Bladder microvascular endothelial cell (primary cell): Measurements from ENCODE around the gene VGLL4. TPM values are rescaled to one million over a fixed set of nuclear protein-coding genes. Genes with fewer than 3 reads are reported as not detected.

Experiments used
- total RNA-seq: library from RNA; depleted of rRNA; stranded (reverse); fragments of >200 nt; gene quantifications from 2 replicates; pipeline ENCODE4 v1.2.3, GENCODE V29; 2014

The VGLL4 gene, protein sequence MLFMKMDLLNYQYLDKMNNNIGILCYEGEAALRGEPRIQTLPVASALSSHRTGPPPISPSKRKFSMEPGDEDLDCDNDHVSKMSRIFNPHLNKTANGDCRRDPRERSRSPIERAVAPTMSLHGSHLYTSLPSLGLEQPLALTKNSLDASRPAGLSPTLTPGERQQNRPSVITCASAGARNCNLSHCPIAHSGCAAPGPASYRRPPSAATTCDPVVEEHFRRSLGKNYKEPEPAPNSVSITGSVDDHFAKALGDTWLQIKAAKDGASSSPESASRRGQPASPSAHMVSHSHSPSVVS
- total RNA-seq, result 37.1 and 77.1 TPM in 2 replicates

DNA sequence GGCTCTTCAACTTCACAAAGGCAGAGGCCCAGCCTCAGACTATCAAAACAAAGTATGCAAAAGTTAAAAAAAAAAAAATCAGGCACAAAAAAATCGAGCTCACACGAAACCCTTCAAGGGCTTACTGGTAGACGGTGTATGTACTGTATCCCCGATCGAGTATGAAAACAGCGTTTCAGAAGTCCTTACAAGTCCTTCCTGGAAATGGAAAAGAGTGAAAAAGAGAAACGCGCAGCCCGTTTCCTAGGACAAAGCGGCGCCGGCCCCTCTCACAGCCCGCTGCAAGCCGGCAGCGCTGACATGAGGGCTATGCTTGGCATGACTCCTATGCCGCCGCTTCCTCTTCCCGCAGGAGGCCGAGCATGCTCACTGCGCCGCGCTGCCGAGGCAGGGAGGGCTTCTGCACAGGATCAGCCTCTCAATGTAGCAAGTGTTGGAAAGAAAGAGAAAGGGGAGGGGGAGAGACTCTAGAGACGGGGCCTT lies at the start of gene VGLL4:
VGLL4 (minus strand) TSS at position 311 of the 483 bp plus-strand sequence. CDS start 397 bp downstream, outside the sequence.

Other genes with a start within 250 kb of the VGLL4 start
- gene TAMM41, start 203.0 kb upstream of the VGLL4 start, total RNA-seq, result 3.4 and 7.2 TPM in 2 replicates